ENCODE measurements around the gene CA6.

CA6 gene

GRCh38 chr1:8974551-8974950 lies 28.9 kb downstream of the CA6 start:
- Histone ChIP-seq H3F3A (ENCODE audit: insufficient read depth) (no peaks in the 10 kb centered on the region), H3K27me3 (ENCODE audit: low read length) (no peaks in the 10 kb centered on the region), H3K9ac (ENCODE audit: low read length) (no peak overlapping the region), H4K20me1 (ENCODE audit: low read depth, low read length) (no peaks in the 10 kb centered on the region), H3K4me3 (ENCODE audit: insufficient read depth, low read length, poor library complexity, severe bottlenecking) (no peak overlapping the region), H3K9me3 (ENCODE audit: insufficient read depth, low read length) (no peaks in the 10 kb centered on the region), H3K79me2 (ENCODE audit: insufficient read depth, low read length) (no peaks in the 10 kb centered on the region), H2AFZ (ENCODE audit: low read depth, low read length, severe bottlenecking) (no peak overlapping the region), H3K27ac (ENCODE audit: low read depth, low read length) (no peak overlapping the region), H3K4me2 (ENCODE audit: low read depth, low read length, poor library complexity, severe bottlenecking) (no peak overlapping the region), H3K9me2 (replicated peaks; ENCODE audit: insufficient read depth, low read length) (no peaks in the 10 kb centered on the region), H3K36me3 (ENCODE audit: low read length) (no peaks in the 10 kb centered on the region)
- no peak for TF ChIP-seq EZH2phosphoT487 (conservative IDR thresholded peaks at IDR 0.05; ENCODE audit: low read length)
- TF ChIP-seq CTCF (IDR thresholded peaks at IDR 0.05; ENCODE audit: insufficient read depth, low read length, poor library complexity, severe bottlenecking): no peak

- H3K9me2 ChIP-seq (replicated peaks; ENCODE audit: insufficient read depth, low read length): no peaks in the 10 kb centered on the region
- no peaks in the 10 kb centered on the region for H3K27me3 ChIP-seq (ENCODE audit: low read length)
- H3K9me3 ChIP-seq (ENCODE audit: insufficient read depth, low read length): no peaks in the 10 kb centered on the region
- H3K9ac ChIP-seq (ENCODE audit: low read length): no peak overlapping the region
- H4K20me1 ChIP-seq (ENCODE audit: low read depth, low read length): no peaks in the 10 kb centered on the region
- no peak overlapping the region for H2AFZ ChIP-seq (ENCODE audit: low read depth, low read length, severe bottlenecking)
- TF ChIP-seq CTCF (IDR thresholded peaks at IDR 0.05; ENCODE audit: insufficient read depth, low read length, poor library complexity, severe bottlenecking) (no peak), EZH2phosphoT487 (conservative IDR thresholded peaks at IDR 0.05; ENCODE audit: low read length) (no peak)
- no peak overlapping the region for H3K4me3 ChIP-seq (ENCODE audit: insufficient read depth, low read length, poor library complexity, severe bottlenecking)
- no peak overlapping the region for H3K4me2 ChIP-seq (ENCODE audit: low read depth, low read length, poor library complexity, severe bottlenecking)
- H3F3A ChIP-seq (ENCODE audit: insufficient read depth): no peaks in the 10 kb centered on the region
- H3K79me2 ChIP-seq (ENCODE audit: insufficient read depth, low read length): no peaks in the 10 kb centered on the region
- H3K36me3 ChIP-seq (ENCODE audit: low read length): no peaks in the 10 kb centered on the region
- no peak overlapping the region for H3K27ac ChIP-seq (ENCODE audit: low read depth, low read length)
Observed at GRCh38 chr1:8976338-8976737, 30.7 kb downstream of the CA6 start.

DNA sequence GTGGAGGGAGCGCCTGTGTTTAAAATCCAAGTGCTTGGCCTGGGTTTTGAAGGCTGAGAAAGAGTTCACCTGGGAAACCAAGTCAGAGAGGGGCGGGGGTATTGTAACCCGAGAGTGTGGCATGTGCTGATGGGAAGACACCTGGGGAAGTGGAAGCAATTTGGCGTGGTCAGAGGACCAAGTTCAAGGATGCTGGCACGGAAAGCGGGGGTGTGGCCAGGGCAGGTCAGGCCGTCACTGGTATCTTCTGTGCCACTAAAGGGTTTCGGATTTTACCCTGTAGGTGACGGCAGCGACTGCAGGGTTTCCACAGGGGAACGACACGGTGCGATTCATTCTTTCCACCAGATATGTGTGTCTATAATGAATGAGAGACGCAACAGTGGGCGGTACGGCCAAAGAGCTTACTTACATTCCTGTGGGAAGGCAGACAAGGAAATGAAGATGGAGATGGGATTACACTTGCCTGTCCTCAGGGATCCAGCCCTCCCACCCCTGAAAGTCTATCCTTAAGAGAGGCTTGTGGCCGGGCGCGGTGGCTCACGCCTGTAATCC lies 31.3 kb downstream of the CA6 start:
- Histone ChIP-seq H3K9me3 (ENCODE audit: insufficient read depth, low read length) (no peaks in the 10 kb centered on the region), H3K27me3 (ENCODE audit: low read length) (no peaks in the 10 kb centered on the region), H3K27ac (ENCODE audit: low read depth, low read length) (no peak overlapping the region), H2AFZ (ENCODE audit: low read depth, low read length, severe bottlenecking) (no peak overlapping the region), H3K9ac (ENCODE audit: low read length) (no peak overlapping the region), H3K4me3 (ENCODE audit: insufficient read depth, low read length, poor library complexity, severe bottlenecking) (no peak overlapping the region), H3K36me3 (ENCODE audit: low read length) (no peaks in the 10 kb centered on the region), H3K4me2 (ENCODE audit: low read depth, low read length, poor library complexity, severe bottlenecking) (no peak overlapping the region), H3F3A (ENCODE audit: insufficient read depth) (no peaks in the 10 kb centered on the region), H4K20me1 (ENCODE audit: low read depth, low read length) (no peaks in the 10 kb centered on the region), H3K9me2 (replicated peaks; ENCODE audit: insufficient read depth, low read length) (no peaks in the 10 kb centered on the region), H3K79me2 (ENCODE audit: insufficient read depth, low read length) (no peaks in the 10 kb centered on the region)
- TF ChIP-seq CTCF (IDR thresholded peaks at IDR 0.05; ENCODE audit: insufficient read depth, low read length, poor library complexity, severe bottlenecking): no peak
- no peak for TF ChIP-seq EZH2phosphoT487 (conservative IDR thresholded peaks at IDR 0.05; ENCODE audit: low read length)
